ENCODE results near the gene ILDR1.

- TF ChIP-seq CTCF (IDR thresholded peaks at IDR 0.05), result no peak
- TF ChIP-seq POLR2A (IDR thresholded peaks at IDR 0.05), result no peak
- TF ChIP-seq EP300 (IDR thresholded peaks at IDR 0.05), result no peak
- TF ChIP-seq POLR2AphosphoS5 (IDR thresholded peaks at IDR 0.05), result no peak
These were observed 44.5 kb upstream of the ILDR1 start for GRCh38 chr3:122066331-122067213.

Data from sigmoid colon (tissue), 4 donors.